Measurements from ENCODE around the gene PMEPA1. TPM values are rescaled to one million over a fixed set of nuclear protein-coding genes. Genes with fewer than 3 reads are reported as not detected.

The PMEPA1 gene
- total RNA-seq, 1 experiment from 2014 or later, result 7.9 TPM

- no peak for DNase-seq (ENCODE audit: low read depth)
Observed at GRCh38 chr20:57737349-57737748, 27.5 kb upstream of the PMEPA1 start.

- DNase-seq (ENCODE audit: low read depth), result no peak
Observed at GRCh38 chr20:57736738-57737347, 27.0 kb upstream of the PMEPA1 start.

- DNase-seq (ENCODE audit: low read depth), result no peak
Observed at GRCh38 chr20:57735831-57736737, 26.3 kb upstream of the PMEPA1 start.

GRCh38 chr20:57734754-57735153, 24.9 kb upstream of the PMEPA1 start:
- no peak for DNase-seq (ENCODE audit: low read depth)

- DNase-seq (ENCODE audit: low read depth), result no peak
Observed at GRCh38 chr20:57732226-57732625, 22.4 kb upstream of the PMEPA1 start.

GRCh38 chr20:57728762-57729161, 18.9 kb upstream of the PMEPA1 start:
- DNase-seq (ENCODE audit: low read depth), result no peak

GRCh38 chr20:57727863-57728262, 18.0 kb upstream of the PMEPA1 start:
- no peak for DNase-seq (ENCODE audit: low read depth)

GRCh38 chr20:57725636-57726035, 15.8 kb upstream of the PMEPA1 start:
- DNase-seq (ENCODE audit: low read depth), result no peak

GRCh38 chr20:57724610-57725405, 15.0 kb upstream of the PMEPA1 start:
- DNase-seq (ENCODE audit: low read depth), result no peak

- DNase-seq (ENCODE audit: low read depth), result no peak
Observed at GRCh38 chr20:57723816-57724215, 14.0 kb upstream of the PMEPA1 start.

GRCh38 chr20:57719951-57720350, 10.1 kb upstream of the PMEPA1 start:
- DNase-seq (ENCODE audit: low read depth), result no peak

GRCh38 chr20:57718490-57719009, 8.7 kb upstream of the PMEPA1 start:
- peak; percentile 96 for DNase-seq (ENCODE audit: low read depth)

- no peak for DNase-seq (ENCODE audit: low read depth)
Observed at GRCh38 chr20:57717797-57718196, 8.0 kb upstream of the PMEPA1 start.

- DNase-seq (ENCODE audit: low read depth), result no peak
Observed at GRCh38 chr20:57716901-57717300, 7.1 kb upstream of the PMEPA1 start.

GRCh38 chr20:57716202-57716601, 6.4 kb upstream of the PMEPA1 start:
- no peak for DNase-seq (ENCODE audit: low read depth)

GRCh38 chr20:57715268-57715904, 5.6 kb upstream of the PMEPA1 start:
- no peak for DNase-seq (ENCODE audit: low read depth)

GRCh38 chr20:57714409-57715267, 4.8 kb upstream of the PMEPA1 start:
- DNase-seq (ENCODE audit: low read depth), result peak; percentile 79

GRCh38 chr20:57713951-57714350, 4.1 kb upstream of the PMEPA1 start:
- no peak for DNase-seq (ENCODE audit: low read depth)

GRCh38 chr20:57713505-57713903, 3.7 kb upstream of the PMEPA1 start:
- no peak for DNase-seq (ENCODE audit: low read depth)

- DNase-seq (ENCODE audit: low read depth), result no peak
Observed at GRCh38 chr20:57712851-57713504, 3.2 kb upstream of the PMEPA1 start.

All from HT1080 (cell line).